C4-2B (cell line): Measurements from ENCODE around the gene GRM4.

Experiments used
- CTCF ChIP-seq: fragments of 450-650 bp; conservative IDR thresholded peaks from 2 replicates; pipeline ENCODE4 v1.5.1; 2017; ENCODE audit warnings: mild to moderate bottlenecking
- ZFX ChIP-seq: fragments of 450-650 bp; IDR thresholded peaks from 2 replicates; pipeline ENCODE4 v1.6.1; 2017

- TF ChIP-seq CTCF (no peak), ZFX (no peak)
These were observed 94.5 kb downstream of the GRM4 start for GRCh38 chr6:34051331-34051919.
